Superior temporal gyrus (tissue), 1 donor: ENCODE measurements around the gene ALDH2.
"Not testable (repeated sequence)": the region's sequence is repeated elsewhere in the genome, so short reads cannot be mapped to it uniquely, and the experiment has no call there.

Experiments
- DNase-seq: peaks from one replicate; pipeline ENCODE4 v3.0.0-alpha.2; 2016; ENCODE audit errors: extremely low spot score

The ALDH2 gene

GRCh38 chr12:111759271-111759670 is 7.5 kb upstream of the ALDH2 start:
- DNase-seq: no peak

GRCh38 chr12:111759991-111760390 is 6.7 kb upstream of the ALDH2 start:
- DNase-seq: no peak

- no peak for DNase-seq
Observed at GRCh38 chr12:111761099-111761498, 5.6 kb upstream of the ALDH2 start.

GRCh38 chr12:111761706-111762105 is 5.0 kb upstream of the ALDH2 start:
- no peak for DNase-seq

- DNase-seq: not testable (repeated sequence)
Observed at GRCh38 chr12:111763552-111763951, 3.2 kb upstream of the ALDH2 start.

GRCh38 chr12:111764120-111764821 is 2.5 kb upstream of the ALDH2 start:
- DNase-seq: no peak

- DNase-seq: no peak
Observed at GRCh38 chr12:111767362-111768158, 827 bp downstream of the ALDH2 start.

GRCh38 chr12:111768159-111768895 is 1.6 kb downstream of the ALDH2 start:
- no peak for DNase-seq

GRCh38 chr12:111769599-111769998 is 2.9 kb downstream of the ALDH2 start:
- no peak for DNase-seq

- peak; percentile 30 for DNase-seq
Observed at GRCh38 chr12:111773801-111774551, 7.2 kb downstream of the ALDH2 start.

GRCh38 chr12:111775205-111776193 is 8.8 kb downstream of the ALDH2 start:
- DNase-seq: peak; percentile 50

- no peak for DNase-seq
Observed at GRCh38 chr12:111776836-111777344, 10.2 kb downstream of the ALDH2 start.

GRCh38 chr12:111777345-111778045 is 10.8 kb downstream of the ALDH2 start:
- no peak for DNase-seq

GRCh38 chr12:111780166-111780565 is 13.4 kb downstream of the ALDH2 start:
- DNase-seq: no peak

GRCh38 chr12:111780615-111781014 is 13.9 kb downstream of the ALDH2 start:
- no peak for DNase-seq

- no peak for DNase-seq
Observed at GRCh38 chr12:111781085-111781658, 14.4 kb downstream of the ALDH2 start.

GRCh38 chr12:111783046-111783445 is 16.3 kb downstream of the ALDH2 start:
- no peak for DNase-seq

- no peak for DNase-seq
Observed at GRCh38 chr12:111784953-111785352, 18.2 kb downstream of the ALDH2 start.

- no peak for DNase-seq
Observed at GRCh38 chr12:111785651-111786050, 18.9 kb downstream of the ALDH2 start.
